GM10248 (cell line): ENCODE measurements around the gene MAN2C1.
"Not testable (repeated sequence)": the region's sequence is repeated elsewhere in the genome, so short reads cannot be mapped to it uniquely, and the experiment has no call there.

Source experiments
- CTCF ChIA-PET: fragments of 300-600 bp; sonication (Branson Sonifier 250); formaldehyde crosslinking; extraction: SDS; loops from one replicate; lab custom pipeline; 2021; ENCODE audit warnings: antibody characterized with exemption; lab: Yijun Ruan, JAX
- POLR2A ChIA-PET: fragments of 350-650 bp; sonication (Branson Sonifier 250); formaldehyde crosslinking; extraction: SDS; loops from one replicate; lab custom pipeline; 2020; ENCODE audit warnings: antibody characterized with exemption; lab: Yijun Ruan, JAX
- DNase-seq: peaks from one replicate; pipeline ENCODE4 v3.0.0; 2012; ENCODE audit errors: extremely low spot score
- TF ChIP-seq, protein P1 (sequence below): IDR thresholded peaks from 2 replicates; pipeline ENCODE4 v1.5.1; 2012; ENCODE audit warnings: mild to moderate bottlenecking, low read depth; ENCODE audit errors: extremely low read depth, missing control alignments, control extremely low read depth

Gene MAN2C1

GRCh38 chr15:75313116-75313845, 55.1 kb downstream of the MAN2C1 start:
- TF ChIP-seq, protein P1, sequence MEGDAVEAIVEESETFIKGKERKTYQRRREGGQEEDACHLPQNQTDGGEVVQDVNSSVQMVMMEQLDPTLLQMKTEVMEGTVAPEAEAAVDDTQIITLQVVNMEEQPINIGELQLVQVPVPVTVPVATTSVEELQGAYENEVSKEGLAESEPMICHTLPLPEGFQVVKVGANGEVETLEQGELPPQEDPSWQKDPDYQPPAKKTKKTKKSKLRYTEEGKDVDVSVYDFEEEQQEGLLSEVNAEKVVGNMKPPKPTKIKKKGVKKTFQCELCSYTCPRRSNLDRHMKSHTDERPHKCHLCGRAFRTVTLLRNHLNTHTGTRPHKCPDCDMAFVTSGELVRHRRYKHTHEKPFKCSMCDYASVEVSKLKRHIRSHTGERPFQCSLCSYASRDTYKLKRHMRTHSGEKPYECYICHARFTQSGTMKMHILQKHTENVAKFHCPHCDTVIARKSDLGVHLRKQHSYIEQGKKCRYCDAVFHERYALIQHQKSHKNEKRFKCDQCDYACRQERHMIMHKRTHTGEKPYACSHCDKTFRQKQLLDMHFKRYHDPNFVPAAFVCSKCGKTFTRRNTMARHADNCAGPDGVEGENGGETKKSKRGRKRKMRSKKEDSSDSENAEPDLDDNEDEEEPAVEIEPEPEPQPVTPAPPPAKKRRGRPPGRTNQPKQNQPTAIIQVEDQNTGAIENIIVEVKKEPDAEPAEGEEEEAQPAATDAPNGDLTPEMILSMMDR, result no peak
- no peak for DNase-seq
- CTCF ChIA-PET, result no interaction called here
- POLR2A ChIA-PET, result no interaction called here

DNA sequence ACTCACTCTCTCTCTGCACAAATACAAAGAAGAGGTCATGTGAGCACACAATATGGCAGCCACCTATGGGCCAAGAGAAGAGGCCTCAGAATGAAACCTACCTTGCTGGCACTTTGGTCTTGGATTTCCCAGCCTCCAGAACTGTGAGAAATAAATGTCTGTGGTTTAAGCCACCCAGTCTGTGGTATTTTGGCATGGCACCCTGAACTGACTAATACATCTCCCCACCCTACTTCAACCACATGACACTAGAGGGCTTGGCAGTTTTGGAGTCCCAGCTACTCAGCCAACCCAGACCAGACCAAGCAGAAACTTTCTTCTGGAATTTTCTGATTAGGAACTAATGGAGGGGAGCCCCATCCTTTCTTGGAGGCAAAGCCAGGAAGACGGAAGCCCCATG, 55.9 kb downstream of the MAN2C1 start:
- POLR2A ChIA-PET, CTCF ChIA-PET, DNase-seq: not testable (repeated sequence)

DNA sequence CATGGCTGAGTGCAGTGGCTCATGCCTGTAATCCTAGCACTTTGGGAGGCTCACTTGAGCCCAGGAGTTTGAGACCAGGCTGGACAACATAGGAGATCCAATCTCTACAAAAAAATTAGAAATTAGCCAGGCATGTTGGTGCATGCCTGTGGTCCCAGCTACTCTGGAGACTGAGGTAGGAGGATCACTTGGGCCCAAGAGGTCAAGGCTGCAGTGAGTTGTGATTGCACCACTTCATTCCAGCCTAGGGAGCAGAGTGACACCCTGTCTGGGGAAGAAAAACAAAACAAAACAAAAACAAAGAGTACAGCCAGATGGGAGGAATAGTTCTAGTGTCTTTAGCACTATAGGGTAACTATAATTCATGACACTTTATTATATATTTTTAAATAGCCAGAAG, 58.7 kb downstream of the MAN2C1 start:
- DNase-seq, result no peak
- TF ChIP-seq, protein P1, result no peak
- ChIA-PET CTCF (no interaction called here), POLR2A (interaction anchor here (0.6 kb wide), 1 partner anchor 105 kb away, joined by 4 read pairs; no protein-coding TSS in a partner anchor)

DNA sequence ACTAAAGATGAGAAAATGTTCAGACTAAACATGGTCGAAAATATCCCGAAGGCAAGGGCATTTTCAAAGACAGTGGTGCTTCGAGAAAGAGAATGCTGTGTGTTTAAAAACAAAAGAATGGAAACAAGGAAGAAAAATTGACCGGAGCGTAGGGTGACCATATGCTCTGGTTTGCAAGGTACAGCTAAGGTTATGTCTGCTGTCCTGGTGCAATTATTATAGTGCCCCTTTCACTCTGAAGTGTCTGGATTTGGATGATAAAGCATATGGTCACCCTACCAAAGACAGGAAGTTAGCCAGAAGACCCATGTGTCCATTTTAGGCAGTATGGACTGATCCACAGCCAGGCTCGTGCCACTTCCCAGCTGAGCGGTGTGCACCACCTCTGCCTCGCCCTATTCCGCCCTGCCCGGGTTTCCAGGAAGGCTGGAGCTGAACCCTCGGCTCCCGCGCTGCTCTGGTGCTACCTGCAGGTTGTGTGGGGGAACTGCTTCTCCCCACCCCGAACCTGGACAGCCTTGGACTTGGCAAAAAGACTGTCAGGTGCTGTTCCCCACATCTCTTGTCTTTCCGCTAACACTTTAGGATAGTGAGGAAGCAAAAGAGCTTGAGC, 60.5 kb downstream of the MAN2C1 start:
- TF ChIP-seq, protein P1, result peak; percentile 33
- DNase-seq, result peak; percentile 46
- ChIA-PET POLR2A (no interaction called here), CTCF (no interaction called here)

GRCh38 chr15:75306188-75306587, 62.2 kb downstream of the MAN2C1 start:
- ChIA-PET POLR2A (interaction anchor here (0.6 kb wide), 1 partner anchor 411 kb away, joined by 3 read pairs; no protein-coding TSS in a partner anchor), CTCF (no interaction called here)
- TF ChIP-seq, protein P1, result no peak
- no peak for DNase-seq
